Sciatic nerve (tissue), 2 donors: Measurements from ENCODE around the gene LACRT. TPM values are rescaled to one million over a fixed set of nuclear protein-coding genes. Genes with fewer than 3 reads are reported as not detected.
"Not testable (repeated sequence)": the region's sequence is repeated elsewhere in the genome, so short reads cannot be mapped to it uniquely, and the experiment has no call there.

Experiments used
- ATAC-seq: fragments of 200-7000 bp; cut with Tn5 transposase; one replicate; pipeline ENCODE4 v1.9.1; 2020; ENCODE audit warnings: mild to moderate bottlenecking, moderate library complexity
- DNase-seq: peaks from one replicate; pipeline ENCODE4 v3.0.0-alpha.2; 2020; ENCODE audit warnings: low spot score
- intact Hi-C: fragments of 100-400 bp; cut with DNase I; formaldehyde crosslinking; loops from one replicate; pipeline ENCODE4 v1.14.2; 2022
- total RNA-seq: library from RNA; stranded (reverse); fragmentation: NEBNext Ultra II Directional; extraction: Animal tissue kit (Norgen Biotek cat#: 25700); gene quantifications from one replicate; pipeline ENCODE4 v1.2.1, GENCODE V29; 2021
- donor health status: DM: no; HTN: no; CAD: no.
- donor health status: DM: no; HTN: no; CAD: no.

Gene LACRT
- total RNA-seq, 1 donor from 2014 or later: not detected

DNA sequence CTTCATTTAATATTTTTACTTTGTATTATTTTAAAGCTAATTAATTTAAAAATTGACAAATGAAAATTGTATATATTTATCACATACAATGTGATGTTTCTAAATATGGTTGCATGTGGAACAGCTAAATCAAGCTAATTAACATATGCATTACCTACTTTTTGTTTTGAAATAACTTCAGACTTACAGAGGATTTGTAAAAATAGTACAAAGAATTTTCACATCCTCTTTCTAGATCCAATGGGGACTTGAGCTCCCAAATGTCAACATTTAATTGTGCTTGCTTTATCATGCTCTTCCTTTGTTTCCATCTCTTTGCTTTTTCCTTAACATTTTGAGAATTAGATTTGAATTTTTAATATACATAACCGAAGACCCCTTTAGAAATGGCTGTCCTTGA lies 6.9 kb upstream of the LACRT start:
- DNase-seq (no peak), ATAC-seq (no peak)
- intact Hi-C loops: no loop called here

DNA sequence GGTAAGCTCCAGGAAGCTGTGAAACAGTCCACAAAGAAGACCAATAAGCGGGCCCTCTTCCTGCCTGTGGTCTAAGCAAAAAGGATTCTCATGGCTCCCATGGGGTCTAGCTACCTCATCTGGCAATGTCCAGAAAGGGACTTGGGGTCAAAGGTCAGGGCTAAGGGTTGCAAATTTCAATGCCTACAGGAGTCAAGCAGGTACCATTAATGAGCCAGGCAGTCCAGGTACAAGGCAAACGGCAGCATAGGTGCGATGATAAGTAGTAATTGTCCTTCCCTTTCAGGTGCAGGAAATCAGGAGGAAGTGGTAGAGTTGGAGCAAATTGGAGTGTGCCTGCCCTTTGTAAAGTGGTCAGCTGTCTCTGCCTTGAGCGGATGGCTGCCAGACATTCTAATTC lies 6.4 kb upstream of the LACRT start:
- DNase-seq (no peak), ATAC-seq (no peak)
- intact Hi-C loops: no loop called here

- intact Hi-C loops, DNase-seq, ATAC-seq: not testable (repeated sequence)
These were observed 4.4 kb upstream of the LACRT start for GRCh38 chr12:54639112-54639511.

DNA sequence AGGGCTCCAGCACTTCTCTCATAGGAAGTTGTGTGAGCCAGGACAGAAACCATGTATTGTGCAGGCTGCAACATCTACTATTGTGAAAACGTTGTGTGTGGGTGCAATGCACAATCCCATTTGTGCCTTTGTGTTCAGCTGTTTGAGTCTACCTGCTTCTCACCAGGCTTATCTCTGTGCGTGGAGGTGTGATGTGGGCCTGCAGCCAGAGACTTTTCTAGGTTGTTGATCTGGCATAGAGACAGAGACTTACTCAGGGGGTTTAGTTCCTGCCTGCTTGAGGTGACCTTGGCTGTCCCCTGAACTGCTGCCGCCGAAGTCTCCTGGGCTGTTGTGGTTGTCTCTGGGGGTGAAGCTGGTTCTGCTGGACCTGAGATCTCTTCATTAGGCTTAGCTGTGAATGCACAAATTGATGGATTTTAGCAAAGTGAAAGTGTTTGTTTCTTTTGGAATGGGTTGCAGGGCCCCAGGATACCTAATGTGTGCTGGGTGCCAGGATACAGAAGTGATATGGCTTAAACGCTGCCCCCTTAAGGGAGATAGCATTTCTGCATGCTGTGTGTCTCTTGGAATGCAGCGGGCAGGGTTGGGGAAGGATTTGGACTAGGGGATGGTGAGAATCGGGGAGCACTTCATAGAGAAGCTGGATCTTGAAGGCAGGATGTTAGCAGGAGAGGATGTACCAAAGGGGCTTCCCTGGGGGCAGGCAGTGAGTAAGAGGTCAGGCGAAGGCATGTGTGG lies 2.5 kb downstream of the LACRT start:
- intact Hi-C loops: no loop called here
- no peak for DNase-seq

GRCh38 chr12:54631551-54631950 lies 3.1 kb downstream of the LACRT start:
- ATAC-seq: no peak
- intact Hi-C loops: no loop called here
- DNase-seq: no peak

More for the DNA sequence above, 2.5 kb downstream of the LACRT start:
- ATAC-seq: no peak

GRCh38 chr12:54629925-54630324 lies 4.8 kb downstream of the LACRT start:
- ATAC-seq: no peak
- DNase-seq: no peak
- intact Hi-C loops: no loop called here

DNA sequence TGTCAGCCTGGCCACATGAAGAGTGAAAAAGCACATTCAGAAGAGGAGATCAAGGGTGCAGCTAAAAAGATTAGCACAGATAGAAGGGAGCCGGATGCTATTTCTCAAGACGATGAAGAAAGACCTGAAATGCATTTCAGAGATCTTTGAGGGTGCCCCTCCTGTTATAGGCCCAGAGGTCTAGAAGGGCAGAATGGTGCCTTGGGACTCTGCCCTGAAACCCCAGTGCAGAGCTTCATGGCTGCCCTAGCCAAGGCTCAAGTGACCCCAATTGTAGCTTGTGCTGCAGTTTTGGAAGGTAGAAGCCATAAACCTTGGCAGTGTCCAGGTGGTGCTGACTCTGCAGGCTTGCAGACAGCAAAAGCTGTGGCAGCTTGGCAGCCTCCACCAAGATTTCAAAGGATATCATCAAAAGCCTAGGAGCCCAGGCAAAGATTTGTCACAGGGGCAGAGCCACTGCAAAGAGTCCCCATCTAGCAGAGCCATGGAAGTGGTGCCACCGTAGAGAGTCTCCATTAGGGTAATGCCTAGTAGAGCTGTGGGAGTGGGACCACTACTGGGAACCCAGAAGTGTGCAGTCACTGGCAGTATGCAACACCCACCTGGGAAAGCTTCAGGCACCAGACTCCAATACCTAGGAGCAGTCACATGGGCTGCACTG lies 6.4 kb downstream of the LACRT start:
- ATAC-seq (no peak), DNase-seq (no peak)

DNA sequence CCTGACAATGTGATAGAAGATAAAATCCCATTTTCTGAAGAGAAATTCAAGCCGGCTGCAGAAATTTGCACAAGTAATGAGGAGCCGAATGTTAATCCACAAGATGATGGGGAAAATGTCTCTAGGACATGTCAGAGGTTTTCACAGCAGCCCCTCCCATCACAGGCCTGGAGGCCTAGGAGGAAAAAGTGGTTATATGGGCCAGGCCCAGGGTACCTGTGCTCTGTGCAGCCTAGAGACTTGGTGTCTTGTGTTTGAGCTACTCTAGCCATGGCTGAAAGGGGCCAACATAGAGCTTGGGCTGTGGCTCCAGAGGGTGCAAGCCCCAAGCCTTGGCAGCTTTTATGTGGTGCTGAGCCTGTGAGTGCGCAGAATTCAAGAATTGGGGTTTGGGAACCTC lies 7.4 kb downstream of the LACRT start:
- ATAC-seq: no peak
- intact Hi-C loops: no loop called here
- no peak for DNase-seq

More for the DNA sequence above, 6.4 kb downstream of the LACRT start:
- intact Hi-C loops: no loop called here

GRCh38 chr12:54625598-54625997 lies 9.1 kb downstream of the LACRT start:
- intact Hi-C loops: no loop called here
- no peak for DNase-seq
- ATAC-seq: no peak

GRCh38 chr12:54624315-54625279 lies 10.1 kb downstream of the LACRT start:
- DNase-seq: no peak

DNA sequence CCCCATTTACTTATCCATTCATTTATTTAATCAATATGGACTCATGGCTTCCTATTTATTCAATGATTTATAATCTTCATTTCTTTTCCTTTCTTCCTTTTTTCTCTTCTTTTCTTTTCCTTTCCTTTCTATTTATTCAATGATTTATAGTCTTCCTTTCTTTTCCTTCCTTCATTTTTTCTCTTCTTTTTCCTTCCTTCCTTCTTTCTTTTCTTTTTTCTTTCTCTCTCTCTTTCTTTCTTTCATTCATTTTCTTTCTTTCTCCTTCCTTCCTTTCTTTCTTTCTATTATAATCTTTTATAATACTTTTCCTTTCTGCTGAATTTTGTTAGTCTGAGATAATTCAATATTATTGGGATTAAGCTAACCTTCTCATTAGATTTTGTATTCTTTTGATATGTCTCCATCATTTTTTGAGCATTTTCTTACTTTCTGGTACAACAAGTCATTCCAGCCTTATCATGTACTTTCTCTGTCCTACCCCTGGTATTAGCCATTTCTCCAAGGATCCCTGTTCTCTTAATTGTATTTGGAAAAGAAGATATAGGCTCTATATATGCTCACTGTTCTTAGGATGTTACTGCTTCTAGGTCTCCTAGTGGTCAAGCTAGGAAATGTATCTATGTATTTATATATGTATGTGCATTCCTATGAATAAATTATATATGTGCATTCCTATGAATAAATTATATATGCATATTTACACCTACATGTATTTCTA lies 12.1 kb downstream of the LACRT start:
- intact Hi-C loops: no loop called here
- no peak for DNase-seq

More at GRCh38 chr12:54624315-54625279, 10.1 kb downstream of the LACRT start:
- intact Hi-C loops: no loop called here
- ATAC-seq: no peak

GRCh38 chr12:54616933-54617680 lies 17.6 kb downstream of the LACRT start:
- no peak for ATAC-seq
- DNase-seq: no peak
- intact Hi-C loops: no loop called here

More for the DNA sequence above, 12.1 kb downstream of the LACRT start:
- no peak for ATAC-seq

DNA sequence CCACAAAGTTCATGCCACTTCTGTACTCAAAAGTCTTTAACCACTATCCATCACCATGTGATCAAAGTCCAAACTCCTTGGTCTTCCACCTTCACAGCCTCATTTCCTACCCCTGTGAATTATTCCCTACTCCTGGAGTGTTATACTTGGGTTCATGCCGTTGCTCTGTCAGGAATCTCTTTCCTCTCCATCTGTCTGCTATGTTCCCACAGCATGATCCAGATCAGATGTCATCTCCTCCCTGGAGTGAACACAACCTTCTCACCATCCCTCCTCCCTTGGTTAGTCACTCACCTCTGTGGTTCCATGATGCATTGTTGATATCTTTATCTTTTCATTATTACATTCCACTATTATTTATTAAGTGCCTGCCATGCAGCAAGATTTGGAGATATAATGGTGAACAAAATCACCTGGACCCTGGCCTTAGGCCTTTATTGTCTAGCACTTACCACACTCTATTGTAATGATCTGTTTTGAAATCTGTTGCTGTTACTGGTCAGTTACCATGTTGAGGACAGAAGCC lies 22.4 kb downstream of the LACRT start:
- ATAC-seq: no peak

DNA sequence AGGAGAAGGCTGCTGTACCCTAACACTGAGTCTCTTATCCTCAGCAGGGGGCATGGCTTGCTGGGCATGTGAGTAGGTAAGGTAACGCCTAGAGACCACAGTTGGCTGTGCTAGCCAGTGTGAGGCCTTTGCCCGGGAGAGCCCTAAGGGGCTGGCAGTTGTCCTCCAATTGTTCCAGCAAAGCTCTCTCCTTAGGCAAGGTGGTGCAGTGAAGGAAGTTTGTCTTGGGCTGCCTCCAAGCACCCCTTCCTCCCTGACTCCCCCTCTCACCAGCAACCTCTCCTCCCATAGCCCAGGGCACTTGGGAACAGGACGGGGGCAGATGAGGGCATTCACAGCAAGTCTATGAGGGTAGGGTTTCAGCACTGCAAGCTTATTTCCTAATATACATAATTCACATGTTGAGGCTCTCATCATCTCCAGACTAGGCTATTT lies 23.0 kb downstream of the LACRT start:
- DNase-seq (no peak), ATAC-seq (no peak)
- intact Hi-C loops: no loop called here

More for the DNA sequence above, 22.4 kb downstream of the LACRT start:
- no peak for DNase-seq
- intact Hi-C loops: no loop called here

GRCh38 chr12:54608769-54609168 lies 25.9 kb downstream of the LACRT start:
- intact Hi-C loops: no loop called here
- ATAC-seq: no peak
- DNase-seq: no peak

DNA sequence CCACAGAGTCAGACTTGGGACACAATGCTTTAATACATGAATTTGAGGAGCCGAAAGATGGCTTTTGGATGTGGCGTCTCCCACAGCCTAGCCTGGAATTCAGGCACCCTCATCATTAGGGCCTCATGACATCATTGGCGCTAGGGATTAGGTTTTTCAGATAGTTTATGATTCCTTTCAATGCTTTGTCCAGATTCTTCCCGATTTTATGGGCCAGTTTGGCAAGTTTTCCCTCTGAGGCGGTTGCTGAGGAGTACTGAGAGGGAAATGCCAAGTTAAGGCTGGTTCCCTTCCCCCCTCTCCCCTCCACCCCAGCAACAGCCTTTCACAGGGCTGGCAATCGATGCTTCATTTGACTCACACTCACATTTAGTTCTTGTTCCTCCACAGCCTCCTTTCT lies 26.5 kb downstream of the LACRT start:
- no peak for DNase-seq
- intact Hi-C loops: no loop called here
- ATAC-seq: no peak

- DNase-seq: no peak
- intact Hi-C loops: no loop called here
- ATAC-seq: no peak
These were observed 28.1 kb downstream of the LACRT start for GRCh38 chr12:54606556-54606955.
